Measurements from ENCODE around the gene SYCP1. TPM values are rescaled to one million over a fixed set of nuclear protein-coding genes. Genes with fewer than 3 reads are reported as not detected.
"Not testable (repeated sequence)": the region's sequence is repeated elsewhere in the genome, so short reads cannot be mapped to it uniquely, and the experiment has no call there.

Gene SYCP1, protein sequence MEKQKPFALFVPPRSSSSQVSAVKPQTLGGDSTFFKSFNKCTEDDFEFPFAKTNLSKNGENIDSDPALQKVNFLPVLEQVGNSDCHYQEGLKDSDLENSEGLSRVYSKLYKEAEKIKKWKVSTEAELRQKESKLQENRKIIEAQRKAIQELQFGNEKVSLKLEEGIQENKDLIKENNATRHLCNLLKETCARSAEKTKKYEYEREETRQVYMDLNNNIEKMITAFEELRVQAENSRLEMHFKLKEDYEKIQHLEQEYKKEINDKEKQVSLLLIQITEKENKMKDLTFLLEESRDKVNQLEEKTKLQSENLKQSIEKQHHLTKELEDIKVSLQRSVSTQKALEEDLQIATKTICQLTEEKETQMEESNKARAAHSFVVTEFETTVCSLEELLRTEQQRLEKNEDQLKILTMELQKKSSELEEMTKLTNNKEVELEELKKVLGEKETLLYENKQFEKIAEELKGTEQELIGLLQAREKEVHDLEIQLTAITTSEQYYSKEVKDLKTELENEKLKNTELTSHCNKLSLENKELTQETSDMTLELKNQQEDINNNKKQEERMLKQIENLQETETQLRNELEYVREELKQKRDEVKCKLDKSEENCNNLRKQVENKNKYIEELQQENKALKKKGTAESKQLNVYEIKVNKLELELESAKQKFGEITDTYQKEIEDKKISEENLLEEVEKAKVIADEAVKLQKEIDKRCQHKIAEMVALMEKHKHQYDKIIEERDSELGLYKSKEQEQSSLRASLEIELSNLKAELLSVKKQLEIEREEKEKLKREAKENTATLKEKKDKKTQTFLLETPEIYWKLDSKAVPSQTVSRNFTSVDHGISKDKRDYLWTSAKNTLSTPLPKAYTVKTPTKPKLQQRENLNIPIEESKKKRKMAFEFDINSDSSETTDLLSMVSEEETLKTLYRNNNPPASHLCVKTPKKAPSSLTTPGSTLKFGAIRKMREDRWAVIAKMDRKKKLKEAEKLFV
- total RNA-seq (not detected), polyA plus RNA-seq (not detected), total RNA-seq (0 reads per million in 6 experiments)

DNA sequence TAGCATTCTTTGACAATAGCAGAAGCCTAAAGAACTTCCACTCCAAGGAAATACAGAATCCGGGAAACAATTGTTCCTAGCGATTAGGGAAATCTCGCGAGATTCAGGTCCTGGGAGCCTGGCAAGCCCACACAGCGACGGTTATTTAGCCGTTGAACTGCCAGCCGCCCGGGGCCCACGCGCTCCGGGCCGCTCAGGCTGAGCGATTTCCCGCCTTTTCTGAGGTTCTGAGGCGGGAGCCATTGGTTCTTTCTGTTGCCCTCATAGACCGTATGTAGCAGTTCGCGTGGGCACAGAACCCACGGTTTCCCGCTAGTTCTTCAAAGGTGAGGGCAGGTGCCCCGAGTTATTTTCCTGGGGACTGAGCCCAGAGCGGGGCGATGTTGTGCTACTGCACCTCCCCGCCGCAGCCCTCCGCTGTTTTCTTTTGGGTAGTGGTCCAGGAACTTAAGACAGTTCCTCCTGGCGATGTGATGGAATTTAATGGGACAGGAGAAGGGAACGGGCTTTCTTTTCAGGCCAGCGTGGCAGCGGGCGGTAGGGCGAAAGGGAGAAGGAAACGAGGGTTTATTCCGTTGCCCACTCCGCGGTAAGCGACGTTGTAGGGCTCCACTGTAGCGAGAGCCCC lies at the start of gene SYCP1:
SYCP1 (plus strand) TSS at position 171 of the 628 bp plus-strand sequence. CDS start 602 bp downstream, outside the sequence.
- peak within 1 kb of the TSS in 2 of 10 donors; percentile 5 to 57 for H3K27ac Mint-ChIP-seq
- peaks cover 0 to 4% (median 0%) of the 10 kb centered on the region in 9 donors for H3K9me3 Mint-ChIP-seq
- no peak for DNase-seq
- H3K4me1 Mint-ChIP-seq: peaks cover 5 to 11% (median 9%) of the 10 kb centered on the region in 4 donors
- POLR2A ChIA-PET: no interaction called here
- H3K27me3 Mint-ChIP-seq: peaks cover 27 to 42% (median 36%) of the 10 kb centered on the region in 5 donors
- H3K4me3 Mint-ChIP-seq: peak within 1 kb of the TSS; percentile 51 to 83 (median 74)
- H3K36me3 Mint-ChIP-seq: no peaks in the 10 kb centered on the region
- ATAC-seq: peak; percentile 17 to 23

DNA sequence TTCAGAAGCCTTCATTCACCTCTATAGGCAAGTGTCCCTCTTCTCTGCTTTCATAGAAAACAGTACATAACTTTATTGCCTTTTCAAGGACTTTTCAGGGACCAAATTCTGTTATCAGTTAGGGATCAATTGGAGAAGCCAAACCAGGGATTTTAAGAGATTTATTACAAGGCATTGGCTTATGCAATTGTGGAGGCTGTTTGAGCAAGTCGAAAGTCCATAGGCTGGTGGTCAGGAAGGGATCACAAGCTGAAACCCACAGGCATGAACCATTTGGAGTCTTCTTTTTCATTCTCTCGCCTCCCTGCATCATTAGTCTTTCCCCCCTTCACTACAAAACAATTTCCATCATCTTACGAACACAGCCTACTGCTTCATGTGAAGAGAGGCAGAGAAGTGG lies 34.8 kb upstream of the SYCP1 start:
- POLR2A ChIA-PET: no interaction called here
- peaks cover 0 to 17% (median 7%) of the 10 kb centered on the region in 5 donors for H3K27me3 Mint-ChIP-seq
- no peak for ATAC-seq
- H3K4me1 Mint-ChIP-seq: no peaks in the 10 kb centered on the region
- DNase-seq: no peak
- no peak overlapping the region for H3K4me3 Mint-ChIP-seq
- peaks cover 0 to 45% (median 22%) of the 10 kb centered on the region in 9 donors for H3K9me3 Mint-ChIP-seq
- peaks cover 0 to 17% (median 16%) of the 10 kb centered on the region in 3 donors for H3K36me3 Mint-ChIP-seq
- H3K27ac Mint-ChIP-seq: peak overlapping the region in 1 of 10 donors; percentile 18

DNA sequence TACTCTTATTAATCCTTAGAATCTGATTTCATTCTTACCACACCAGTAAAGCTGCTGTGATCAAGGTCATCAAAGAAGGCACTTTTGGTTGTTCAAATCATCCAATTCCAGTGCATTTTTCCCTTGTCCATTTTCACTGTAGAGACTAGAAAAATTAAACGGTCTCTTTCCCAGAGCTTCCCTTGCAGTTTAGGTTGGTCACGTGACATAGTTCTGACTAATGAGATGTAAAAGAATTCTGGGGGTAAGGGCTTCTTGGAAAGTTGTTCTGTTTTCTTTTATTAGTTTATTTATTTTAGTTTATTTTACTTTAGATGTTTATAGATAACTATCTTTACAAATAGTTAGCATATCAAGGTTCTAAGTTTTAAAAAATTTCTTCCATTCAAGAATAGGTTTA lies 34.3 kb upstream of the SYCP1 start:
- no peak for ATAC-seq
- Mint-ChIP-seq H3K4me1 (no peaks in the 10 kb centered on the region), H3K9me3 (peaks cover 0 to 51% (median 25%) of the 10 kb centered on the region in 9 donors), H3K4me3 (no peak overlapping the region), H3K36me3 (peaks cover 0 to 22% (median 17%) of the 10 kb centered on the region in 3 donors), H3K27me3 (peaks cover 0 to 17% (median 6%) of the 10 kb centered on the region in 5 donors), H3K27ac (peak overlapping the region in 1 of 10 donors; percentile 18)
- POLR2A ChIA-PET: no interaction called here
- DNase-seq: no peak

DNA sequence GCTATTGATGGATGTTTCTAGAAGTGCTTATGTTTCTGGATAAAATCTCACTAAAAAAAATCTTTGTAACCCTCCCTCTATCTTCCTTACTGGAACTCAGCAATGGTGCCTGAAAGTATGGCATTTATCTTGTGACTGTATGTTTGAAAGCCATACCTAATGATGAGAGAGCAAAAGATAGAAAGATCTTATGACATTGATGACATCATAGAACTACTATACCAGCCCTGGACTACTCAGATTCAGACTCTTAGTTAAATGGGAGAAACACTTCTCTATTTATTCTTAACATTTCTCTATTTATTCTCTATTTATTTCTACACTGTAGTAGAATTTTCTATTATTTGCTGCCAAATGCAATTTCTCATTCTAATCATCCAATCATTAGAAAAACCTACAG lies 32.7 kb upstream of the SYCP1 start:
- H3K36me3 Mint-ChIP-seq: peaks cover 0 to 29% (median 18%) of the 10 kb centered on the region in 3 donors
- H3K27ac Mint-ChIP-seq: no peak overlapping the region
- peaks cover 0 to 17% (median 8%) of the 10 kb centered on the region in 5 donors for H3K27me3 Mint-ChIP-seq
- H3K4me3 Mint-ChIP-seq: no peak overlapping the region
- ATAC-seq: no peak
- POLR2A ChIA-PET: no interaction called here
- H3K4me1 Mint-ChIP-seq: no peaks in the 10 kb centered on the region
- no peak for DNase-seq
- H3K9me3 Mint-ChIP-seq: peaks cover 0 to 65% (median 25%) of the 10 kb centered on the region in 9 donors

DNA sequence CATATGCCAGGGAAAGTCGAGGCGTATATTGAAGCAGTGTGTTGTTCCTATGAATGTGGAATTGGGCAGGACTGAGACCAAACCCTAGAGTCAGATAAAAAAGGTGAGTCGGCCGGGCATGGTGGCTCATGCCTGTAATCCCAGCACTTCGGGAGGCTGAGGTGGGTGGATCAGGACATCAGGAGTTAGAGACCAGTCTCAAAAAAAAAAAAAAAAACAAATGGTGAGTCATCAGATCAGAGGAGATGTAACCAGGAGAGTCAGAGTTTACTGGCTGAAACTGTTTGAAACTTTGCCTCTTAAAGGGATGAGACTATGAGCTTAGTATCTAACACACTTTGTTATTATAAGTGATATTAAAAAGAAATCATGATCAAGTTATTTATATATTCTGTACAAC lies 26.4 kb upstream of the SYCP1 start:
- POLR2A ChIA-PET: no interaction called here
- H3K36me3 Mint-ChIP-seq: peaks cover 0 to 18% (median 9%) of the 10 kb centered on the region in 3 donors
- H3K27ac Mint-ChIP-seq: no peak overlapping the region

DNA sequence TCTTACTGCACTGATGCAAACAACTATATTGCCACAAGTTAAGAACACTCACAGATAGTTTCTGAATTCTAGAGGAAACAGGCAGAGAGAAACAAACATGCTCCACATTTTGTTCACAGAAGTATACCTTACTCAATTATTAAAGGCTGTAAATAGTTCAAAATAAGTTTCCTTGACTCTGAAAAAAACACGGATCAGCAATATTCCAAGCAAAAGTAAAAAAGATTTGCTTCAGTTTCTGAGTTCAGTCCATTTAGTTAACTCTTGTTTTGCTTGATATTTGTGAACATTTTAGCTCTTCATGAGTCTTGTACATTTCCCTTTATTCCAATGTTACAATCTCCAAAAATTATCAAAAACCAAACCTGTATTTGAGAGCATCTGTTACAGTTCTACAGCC lies 24.6 kb upstream of the SYCP1 start:
- POLR2A ChIA-PET, H3K4me3 Mint-ChIP-seq, ATAC-seq, H3K4me1 Mint-ChIP-seq, DNase-seq, H3K27ac Mint-ChIP-seq: not testable (repeated sequence)
- Mint-ChIP-seq H3K36me3 (peaks cover 0 to 10% (median 1%) of the 10 kb centered on the region in 3 donors), H3K27me3 (peaks cover 0 to 10% (median 7%) of the 10 kb centered on the region in 5 donors), H3K9me3 (peaks cover 0 to 17% (median 5%) of the 10 kb centered on the region in 9 donors)

More for the DNA sequence above, 26.4 kb upstream of the SYCP1 start:
- ATAC-seq (no peak), DNase-seq (no peak)
- Mint-ChIP-seq H3K27me3 (peaks cover 0 to 10% (median 7%) of the 10 kb centered on the region in 5 donors), H3K4me3 (no peak overlapping the region), H3K9me3 (peaks cover 0 to 34% (median 14%) of the 10 kb centered on the region in 9 donors), H3K4me1 (no peaks in the 10 kb centered on the region)

DNA sequence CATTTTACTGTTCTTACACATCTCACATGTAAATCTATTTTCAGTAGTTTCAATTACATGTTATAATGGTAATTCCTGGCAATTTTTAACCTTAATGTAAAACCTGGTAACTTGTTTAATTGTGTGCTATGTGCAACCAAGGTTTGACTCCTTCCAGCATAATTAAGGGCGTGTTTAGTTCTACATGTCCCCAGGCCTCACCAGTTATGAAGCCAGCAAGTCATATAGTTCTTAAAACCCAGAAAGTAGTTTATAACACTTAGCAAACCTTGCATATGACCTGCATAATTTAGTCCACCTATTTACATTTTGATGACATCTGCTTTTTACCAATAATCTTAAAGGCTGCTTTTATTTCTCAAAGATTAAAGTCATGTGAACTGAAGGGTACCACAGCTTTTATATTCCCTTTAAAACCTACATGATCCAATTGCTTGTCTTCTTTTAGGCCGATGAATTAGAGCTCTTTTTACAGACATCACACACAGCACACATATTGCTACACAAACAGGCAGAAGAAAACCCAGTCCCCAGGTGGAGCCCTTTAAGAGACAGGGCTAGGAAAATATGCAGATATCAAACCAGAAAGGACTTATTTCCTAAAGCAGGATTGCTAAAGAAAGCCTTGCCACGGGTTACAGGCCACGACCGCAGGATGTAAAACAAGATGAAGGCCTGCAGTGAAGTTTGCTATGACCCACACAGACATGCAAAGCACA lies 23.2 kb upstream of the SYCP1 start:
- Mint-ChIP-seq H3K4me3 (no peak overlapping the region), H3K36me3 (peaks cover 0 to 4% (median 0%) of the 10 kb centered on the region in 3 donors), H3K27me3 (peaks cover 0 to 10% (median 6%) of the 10 kb centered on the region in 5 donors), H3K4me1 (no peaks in the 10 kb centered on the region), H3K9me3 (peaks cover 0 to 4% (median 0%) of the 10 kb centered on the region in 9 donors), H3K27ac (no peak overlapping the region)
- DNase-seq: no peak
- no peak for ATAC-seq
- POLR2A ChIA-PET: no interaction called here

DNA sequence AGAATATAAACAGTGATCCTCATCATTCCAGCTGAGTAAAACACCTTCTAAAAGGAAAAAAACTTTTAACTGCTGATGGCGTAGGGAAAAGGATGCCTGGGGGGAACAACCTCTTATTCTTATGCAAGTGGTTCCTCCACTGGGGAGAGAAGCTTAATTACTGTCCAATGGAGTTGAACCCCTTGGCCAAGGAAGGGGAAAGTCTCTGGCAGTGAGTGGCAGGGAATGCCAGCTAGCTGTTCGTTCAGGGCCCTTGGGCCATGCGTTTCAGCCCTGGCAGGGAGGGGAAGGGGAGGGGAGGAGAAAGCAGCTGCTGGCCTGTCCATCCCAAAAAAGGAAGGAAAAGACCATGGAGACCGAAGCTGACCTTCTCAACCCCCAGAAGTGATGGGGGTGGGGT lies 22.6 kb upstream of the SYCP1 start:
- Mint-ChIP-seq H3K27me3 (peaks cover 0 to 10% (median 4%) of the 10 kb centered on the region in 5 donors), H3K36me3 (no peaks in the 10 kb centered on the region), H3K27ac (no peak overlapping the region), H3K9me3 (peaks cover 0 to 4% (median 0%) of the 10 kb centered on the region in 9 donors), H3K4me3 (no peak overlapping the region), H3K4me1 (no peaks in the 10 kb centered on the region)
- no peak for ATAC-seq
- POLR2A ChIA-PET: no interaction called here
- DNase-seq: no peak

DNA sequence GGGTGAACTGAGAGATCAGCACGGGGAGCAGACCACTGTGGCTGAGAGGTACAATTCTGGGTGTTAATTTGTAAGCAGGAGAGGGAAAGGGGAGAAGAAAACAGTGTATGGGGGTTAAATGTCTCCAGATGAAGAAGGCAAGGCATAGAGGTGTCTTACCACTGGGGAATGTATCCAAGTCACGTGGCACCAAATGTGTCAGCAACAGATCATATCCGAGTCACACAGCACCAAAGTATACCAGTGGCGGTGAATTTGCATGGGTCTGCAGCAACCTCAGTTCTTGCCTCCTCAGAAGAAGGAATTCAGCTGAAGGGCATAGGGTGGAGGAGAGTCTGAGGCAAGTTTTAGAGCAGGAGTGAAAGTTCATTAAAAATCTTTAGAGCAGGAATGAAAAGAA lies 21.2 kb upstream of the SYCP1 start:
- Mint-ChIP-seq H3K27ac (peak overlapping the region in 1 of 10 donors; percentile 35), H3K4me1 (peaks cover 0 to 4% (median 1%) of the 10 kb centered on the region in 4 donors)
- POLR2A ChIA-PET: no interaction called here

DNA sequence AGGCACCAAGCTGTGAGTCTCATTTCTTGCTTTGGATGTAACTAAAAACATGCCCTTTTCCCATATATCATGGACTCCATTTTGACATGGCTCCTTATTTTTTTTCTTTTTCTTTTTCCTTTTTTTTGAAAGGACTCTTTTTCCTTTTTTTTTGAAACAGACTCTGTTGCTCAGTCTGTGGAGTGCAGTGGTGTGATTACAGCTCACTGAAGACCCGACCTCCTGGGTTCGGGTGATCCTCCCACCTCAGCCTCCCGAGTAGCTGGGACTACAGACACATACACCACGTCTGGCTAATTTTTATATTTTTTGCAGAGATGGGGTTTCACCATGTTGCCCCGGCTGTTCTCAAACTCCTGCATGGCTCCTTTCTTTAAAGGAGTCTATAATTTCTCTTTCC lies 10.4 kb upstream of the SYCP1 start:
- no peak for ATAC-seq
- Mint-ChIP-seq H3K36me3 (no peaks in the 10 kb centered on the region), H3K27me3 (peaks cover 15 to 49% (median 19%) of the 10 kb centered on the region in 5 donors), H3K4me3 (no peak overlapping the region), H3K9me3 (no peaks in the 10 kb centered on the region), H3K27ac (no peak overlapping the region), H3K4me1 (no peaks in the 10 kb centered on the region)
- POLR2A ChIA-PET: no interaction called here
- no peak for DNase-seq

More for the DNA sequence above, 21.2 kb upstream of the SYCP1 start:
- DNase-seq (no peak), ATAC-seq (no peak)
- Mint-ChIP-seq H3K36me3 (no peaks in the 10 kb centered on the region), H3K27me3 (peaks cover 0 to 11% (median 3%) of the 10 kb centered on the region in 5 donors), H3K4me3 (no peak overlapping the region), H3K9me3 (peaks cover 0 to 4% (median 0%) of the 10 kb centered on the region in 9 donors)

DNA sequence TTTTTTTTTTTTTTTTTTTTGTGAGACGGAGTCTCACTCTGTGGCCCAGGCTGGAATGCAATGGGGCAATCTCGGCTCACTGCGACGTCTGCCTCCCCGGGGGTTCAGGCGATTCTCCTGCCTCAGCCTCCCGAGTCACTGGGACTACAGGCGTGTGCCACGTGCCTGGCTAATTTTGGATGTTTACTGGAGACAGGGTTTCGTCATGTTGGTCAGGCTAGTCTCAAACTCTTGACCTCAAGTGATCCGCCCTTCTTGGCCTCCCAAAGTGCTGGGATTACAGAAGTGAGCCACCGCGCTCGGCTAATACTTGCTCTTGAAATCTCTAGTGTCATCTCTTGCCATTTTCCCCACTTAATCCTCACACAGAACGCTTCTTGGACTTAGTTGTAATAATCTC lies 1.1 kb upstream of the SYCP1 start:
- Mint-ChIP-seq H3K36me3 (no peaks in the 10 kb centered on the region), H3K27ac (no peak overlapping the region), H3K4me3 (no peak overlapping the region), H3K4me1 (peaks cover 5 to 11% (median 9%) of the 10 kb centered on the region in 4 donors), H3K27me3 (peaks cover 27 to 39% (median 34%) of the 10 kb centered on the region in 5 donors), H3K9me3 (peaks cover 0 to 4% (median 0%) of the 10 kb centered on the region in 9 donors)
- POLR2A ChIA-PET: no interaction called here
- ATAC-seq (no peak), DNase-seq (no peak)

DNA sequence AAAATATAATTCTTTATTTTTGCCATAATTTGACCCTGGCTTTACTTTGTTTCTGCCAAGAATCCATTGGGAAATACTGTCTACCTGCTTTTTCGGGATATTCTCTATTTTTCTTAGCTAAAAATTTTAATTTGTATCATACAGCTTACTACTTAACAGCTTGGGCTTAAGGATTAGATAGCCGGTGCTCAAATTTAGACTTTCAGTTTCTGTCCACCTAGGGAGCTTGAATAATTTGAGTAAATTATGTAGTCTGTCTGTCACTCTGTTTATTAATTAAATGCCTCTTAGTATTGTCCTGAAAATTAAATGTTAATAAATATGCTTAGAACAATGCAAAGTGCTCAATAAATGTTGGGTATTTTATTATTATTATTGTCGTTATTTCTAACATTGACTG lies 6.7 kb downstream of the SYCP1 start:
- POLR2A ChIA-PET: no interaction called here
- H3K4me3 Mint-ChIP-seq: no peak overlapping the region

More for the DNA sequence above, 6.7 kb downstream of the SYCP1 start:
- H3K9me3 Mint-ChIP-seq: no peaks in the 10 kb centered on the region
- no peak for DNase-seq
- peaks cover 5 to 21% (median 19%) of the 10 kb centered on the region in 5 donors for H3K27me3 Mint-ChIP-seq
- H3K36me3 Mint-ChIP-seq: no peaks in the 10 kb centered on the region
- no peaks in the 10 kb centered on the region for H3K4me1 Mint-ChIP-seq
- no peak overlapping the region for H3K27ac Mint-ChIP-seq
- no peak for ATAC-seq
